Epithelial cell of prostate (primary cell): ENCODE measurements around the gene SLC30A5.
A peak's percentile ranks its signal among the peaks of the same experiment; 100 is the strongest.

Experiments used
- DNase-seq: peaks from one replicate; pipeline ENCODE4 v3.0.0-alpha.2; 2011; ENCODE audit warnings: low read depth, low spot score
- H3K27ac ChIP-seq: fragments of 450-650 bp; 2 replicates; pipeline ENCODE4 v1.5.1; 2017; ENCODE audit warnings: mild to moderate bottlenecking

The SLC30A5 gene

DNA sequence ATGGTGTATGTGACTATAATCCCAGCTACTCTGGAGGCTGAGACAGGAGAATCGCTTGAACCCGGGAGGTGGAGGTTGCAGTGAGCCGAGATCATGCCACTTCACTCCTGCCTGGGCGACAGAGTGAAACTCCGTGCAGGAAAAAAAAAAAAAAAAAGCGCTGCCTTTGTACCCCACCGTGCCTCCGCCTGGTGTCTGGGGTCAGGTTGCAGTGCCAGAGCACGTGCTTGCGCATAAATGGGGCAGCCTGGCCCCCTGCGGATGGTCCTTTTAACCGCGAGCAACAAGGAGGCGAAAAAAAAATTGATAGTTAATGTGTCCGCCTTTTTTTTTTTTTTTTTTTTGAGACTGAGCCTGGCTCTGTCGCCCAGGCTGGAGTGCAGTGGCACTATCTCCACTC, 66.8 kb downstream of the SLC30A5 start:
- DNase-seq: no peak

DNA sequence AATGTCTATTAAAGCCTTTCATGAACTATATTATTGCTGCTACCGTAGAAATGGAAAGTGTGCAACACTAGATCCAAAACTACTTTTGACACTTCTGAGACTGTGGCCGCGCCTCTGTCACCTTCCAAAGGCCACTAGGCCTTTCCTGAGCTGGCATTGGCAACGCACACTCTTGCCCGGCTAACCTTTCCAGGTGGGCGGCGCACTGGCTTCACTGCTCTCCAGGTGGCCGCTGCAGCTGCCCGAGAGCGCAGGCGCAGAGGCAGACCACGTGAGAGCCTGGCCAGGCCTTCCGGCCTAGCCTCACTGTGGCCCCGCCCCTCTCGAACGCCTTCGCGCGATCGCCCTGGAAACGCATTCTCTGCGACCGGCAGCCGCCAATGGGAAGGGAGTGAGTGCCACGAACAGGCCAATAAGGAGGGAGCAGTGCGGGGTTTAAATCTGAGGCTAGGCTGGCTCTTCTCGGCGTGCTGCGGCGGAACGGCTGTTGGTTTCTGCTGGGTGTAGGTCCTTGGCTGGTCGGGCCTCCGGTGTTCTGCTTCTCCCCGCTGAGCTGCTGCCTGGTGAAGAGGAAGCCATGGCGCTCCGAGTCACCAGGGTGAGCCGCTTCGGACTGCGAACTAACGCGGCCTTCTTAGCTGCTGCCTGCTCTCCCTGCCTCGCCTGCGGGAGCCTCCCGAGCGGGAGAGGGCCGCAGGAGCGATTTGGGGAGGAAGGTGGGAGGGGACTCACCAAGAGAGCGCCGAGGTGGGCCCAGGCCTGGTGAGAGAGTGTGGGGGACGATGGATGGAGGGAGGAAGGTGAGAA, 73.1 kb downstream of the SLC30A5 start, which contains the start of gene CCNB1:
Gene CCNB1, plus strand, starts transcription at position 465 of the 807 bp plus-strand sequence. Its CDS starts 113 bp downstream, at position 578.
- DNase-seq: peak; percentile 83
- peak within 1 kb of the TSS; percentile 6 for H3K27ac ChIP-seq

More for the DNA sequence above, 66.8 kb downstream of the SLC30A5 start:
- no peak overlapping the region for H3K27ac ChIP-seq

GRCh38 chr5:69167493-69167855, 73.7 kb downstream of the SLC30A5 start:
- no peak for DNase-seq
- H3K27ac ChIP-seq: peak overlapping the region; percentile 6

DNA sequence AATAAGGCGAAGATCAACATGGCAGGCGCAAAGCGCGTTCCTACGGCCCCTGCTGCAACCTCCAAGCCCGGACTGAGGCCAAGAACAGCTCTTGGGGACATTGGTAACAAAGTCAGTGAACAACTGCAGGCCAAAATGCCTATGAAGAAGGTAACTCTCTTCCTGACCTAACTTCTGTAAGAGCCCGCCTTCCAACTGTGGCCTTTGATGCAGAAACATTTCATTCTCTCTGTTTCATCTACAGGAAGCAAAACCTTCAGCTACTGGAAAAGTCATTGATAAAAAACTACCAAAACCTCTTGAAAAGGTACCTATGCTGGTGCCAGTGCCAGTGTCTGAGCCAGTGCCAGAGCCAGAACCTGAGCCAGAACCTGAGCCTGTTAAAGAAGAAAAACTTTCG, 74.1 kb downstream of the SLC30A5 start:
- peak overlapping the region; percentile 6 for H3K27ac ChIP-seq
- DNase-seq: no peak

DNA sequence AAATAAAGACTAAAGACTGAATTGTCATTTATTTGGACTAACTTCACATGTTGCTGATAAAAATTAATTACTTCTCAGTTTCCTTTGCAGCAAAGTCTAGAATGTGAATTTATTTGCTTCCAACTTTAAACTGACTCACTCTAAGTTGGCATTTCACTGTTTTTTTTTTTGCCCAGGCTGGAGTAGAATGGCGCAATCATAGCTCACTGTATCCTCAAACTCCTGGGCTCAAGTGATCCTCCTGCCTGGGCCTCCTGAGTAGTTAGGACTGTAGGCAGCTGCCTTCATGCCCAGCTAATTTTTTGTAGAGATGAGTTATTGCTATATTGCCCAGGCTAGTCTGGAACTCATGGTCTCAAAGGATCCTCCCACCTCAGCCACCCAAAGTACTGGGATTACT, 76.7 kb downstream of the SLC30A5 start:
- no peak overlapping the region for H3K27ac ChIP-seq
- DNase-seq: no peak

DNA sequence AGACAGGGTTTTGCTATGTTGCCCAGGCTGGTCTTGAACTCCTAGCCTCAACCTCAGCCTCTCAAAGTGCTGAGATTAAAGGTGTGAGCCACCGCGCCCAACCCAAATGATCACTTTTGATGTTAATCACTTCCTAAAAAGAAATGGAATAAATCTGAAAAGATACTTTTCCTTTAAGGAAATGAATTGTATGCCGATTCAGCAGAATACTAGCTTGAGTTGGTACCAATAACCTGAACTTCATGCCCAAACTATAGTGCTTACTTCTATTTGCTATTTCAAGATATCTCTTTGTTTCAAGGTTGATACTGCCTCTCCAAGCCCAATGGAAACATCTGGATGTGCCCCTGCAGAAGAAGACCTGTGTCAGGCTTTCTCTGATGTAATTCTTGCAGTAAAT, 77.2 kb downstream of the SLC30A5 start:
- DNase-seq: no peak
- no peak overlapping the region for H3K27ac ChIP-seq
